Epithelial cell of esophagus (primary cell): ENCODE data around the gene PAK5.

Experiments
- DNase-seq: peaks from one replicate; pipeline ENCODE4 v3.0.0; 2010; ENCODE audit warnings: low read depth
- H3K4me3 ChIP-seq: 2 replicates; pipeline ENCODE4 v1.5.1; 2011; ENCODE audit warnings: mild to moderate bottlenecking, low read length, control low read depth
- CTCF ChIP-seq: IDR thresholded peaks from 2 replicates; pipeline ENCODE4 v1.5.1; 2011; ENCODE audit warnings: low read depth, mild to moderate bottlenecking, low read length, control low read depth, inconsistent platforms; ENCODE audit not compliant: insufficient read depth; ENCODE audit errors: missing control alignments

Gene PAK5

GRCh38 chr20:9630554-9630953 lies 208.3 kb downstream of the PAK5 start:
- no peak for DNase-seq
- H3K4me3 ChIP-seq, result no peak overlapping the region
- no peak for TF ChIP-seq CTCF

GRCh38 chr20:9629831-9630230 lies 209.0 kb downstream of the PAK5 start:
- no peak for TF ChIP-seq CTCF

GRCh38 chr20:9628589-9628988 lies 210.3 kb downstream of the PAK5 start:
- no peak for TF ChIP-seq CTCF
- H3K4me3 ChIP-seq, result no peak overlapping the region
- no peak for DNase-seq

More at GRCh38 chr20:9629831-9630230, 209.0 kb downstream of the PAK5 start:
- H3K4me3 ChIP-seq, result no peak overlapping the region
- no peak for DNase-seq

GRCh38 chr20:9628141-9628540 lies 210.7 kb downstream of the PAK5 start:
- H3K4me3 ChIP-seq, result no peak overlapping the region
- no peak for DNase-seq
- TF ChIP-seq CTCF, result no peak

- H3K4me3 ChIP-seq, result no peak overlapping the region
- TF ChIP-seq CTCF, result no peak
- no peak for DNase-seq
Measured at GRCh38 chr20:9627219-9627618, 211.7 kb downstream of the PAK5 start.

GRCh38 chr20:9626357-9626756 lies 212.5 kb downstream of the PAK5 start:
- no peak for TF ChIP-seq CTCF
- H3K4me3 ChIP-seq, result no peak overlapping the region
- DNase-seq, result peak; percentile 60

- DNase-seq, result peak; percentile 78
- H3K4me3 ChIP-seq, result no peak overlapping the region
- peak; percentile 83 for TF ChIP-seq CTCF
Measured at GRCh38 chr20:9617940-9618339, 220.9 kb downstream of the PAK5 start.
